Epithelial cell of prostate (primary cell): Measurements from ENCODE around the gene ZNF273.
"Not testable (repeated sequence)": the region's sequence is repeated elsewhere in the genome, so short reads cannot be mapped to it uniquely, and the experiment has no call there.

Source experiments
- DNase-seq: peaks from one replicate; pipeline ENCODE4 v3.0.0-alpha.2; 2011; ENCODE audit warnings: low read depth, low spot score
- H3K27ac ChIP-seq: fragments of 450-650 bp; 2 replicates; pipeline ENCODE4 v1.5.1; 2017; ENCODE audit warnings: mild to moderate bottlenecking

The ZNF273 gene

GRCh38 chr7:64902806-64903721 lies at the start of gene ZNF273:
Gene ZNF273 (plus strand): TSS chr7:64903273. CDS start chr7:64903318, 45 bp downstream.
- DNase-seq = peak; percentile 50

GRCh38 chr7:64853679-64854078 lies 49.4 kb upstream of the ZNF273 start:
- DNase-seq = no peak
- no peak overlapping the region for H3K27ac ChIP-seq

More at GRCh38 chr7:64902806-64903721, at the start of gene ZNF273:
- H3K27ac ChIP-seq = no peak within 1 kb of the TSS

- no peak for DNase-seq
Measured at GRCh38 chr7:64854969-64855368, 48.1 kb upstream of the ZNF273 start.

GRCh38 chr7:64863021-64863420 lies 40.1 kb upstream of the ZNF273 start:
- no peak overlapping the region for H3K27ac ChIP-seq
- no peak for DNase-seq

More at GRCh38 chr7:64854969-64855368, 48.1 kb upstream of the ZNF273 start:
- no peak overlapping the region for H3K27ac ChIP-seq

- DNase-seq, H3K27ac ChIP-seq: not testable (repeated sequence)
Measured at GRCh38 chr7:64863530-64863929, 39.5 kb upstream of the ZNF273 start.

- no peak overlapping the region for H3K27ac ChIP-seq
- no peak for DNase-seq
Measured at GRCh38 chr7:64863969-64864368, 39.1 kb upstream of the ZNF273 start.

- no peak for DNase-seq
- no peak overlapping the region for H3K27ac ChIP-seq
Measured at GRCh38 chr7:64867863-64868440, 35.1 kb upstream of the ZNF273 start.

- no peak overlapping the region for H3K27ac ChIP-seq
- DNase-seq = no peak
Measured at GRCh38 chr7:64868499-64868898, 34.6 kb upstream of the ZNF273 start.

GRCh38 chr7:64869121-64869725 lies 33.9 kb upstream of the ZNF273 start:
- no peak for DNase-seq
- no peak overlapping the region for H3K27ac ChIP-seq

- DNase-seq = no peak
Measured at GRCh38 chr7:64869912-64870562, 33.0 kb upstream of the ZNF273 start.

GRCh38 chr7:64870656-64871055 lies 32.4 kb upstream of the ZNF273 start:
- DNase-seq = no peak
- no peak overlapping the region for H3K27ac ChIP-seq

More at GRCh38 chr7:64869912-64870562, 33.0 kb upstream of the ZNF273 start:
- no peak overlapping the region for H3K27ac ChIP-seq

GRCh38 chr7:64871761-64872160 lies 31.3 kb upstream of the ZNF273 start:
- DNase-seq = no peak
- no peak overlapping the region for H3K27ac ChIP-seq

GRCh38 chr7:64872351-64873154 lies 30.5 kb upstream of the ZNF273 start:
- no peak for DNase-seq
- no peak overlapping the region for H3K27ac ChIP-seq

GRCh38 chr7:64873155-64873500 lies 29.9 kb upstream of the ZNF273 start:
- no peak for DNase-seq
- H3K27ac ChIP-seq = no peak overlapping the region

- DNase-seq = no peak
- H3K27ac ChIP-seq = no peak overlapping the region
Measured at GRCh38 chr7:64873517-64873916, 29.6 kb upstream of the ZNF273 start.

GRCh38 chr7:64874114-64874513 lies 29.0 kb upstream of the ZNF273 start:
- no peak overlapping the region for H3K27ac ChIP-seq
- no peak for DNase-seq

GRCh38 chr7:64874562-64875250 lies 28.4 kb upstream of the ZNF273 start:
- no peak for DNase-seq
- no peak overlapping the region for H3K27ac ChIP-seq

GRCh38 chr7:64875258-64875657 lies 27.8 kb upstream of the ZNF273 start:
- DNase-seq = no peak
- H3K27ac ChIP-seq = no peak overlapping the region

GRCh38 chr7:64875658-64876406 lies 27.2 kb upstream of the ZNF273 start:
- H3K27ac ChIP-seq = no peak overlapping the region
- DNase-seq = no peak
